ENCODE measurements around the gene ADAP2. TPM values are rescaled to one million over a fixed set of nuclear protein-coding genes. Genes with fewer than 3 reads are reported as not detected.

ADAP2 gene
- polyA plus RNA-seq, 3 donors = 36.1 to 142 (median 39.8) TPM

- H3K9me3 ChIP-seq (replicated peaks in 1 of 2; ENCODE audit: control insufficient read depth in 1 of 2, insufficient read depth in 1 of 2, low read length in 2 of 2) = no peaks in the 10 kb centered on the region
- H3K36me3 ChIP-seq (replicated peaks in 1 of 2; ENCODE audit: control insufficient read depth in 1 of 2, insufficient read depth in 2 of 2, low read length in 2 of 2) = peaks cover 9 to 18% of the 10 kb centered on the region in 2 donors
- peak overlapping the region; percentile 88 to 92 for H3K4me3 Mint-ChIP-seq
- H3K4me1 Mint-ChIP-seq = peaks cover 32% of the 10 kb centered on the region
- peaks cover 16 to 33% of the 10 kb centered on the region in 2 donors for H3K36me3 Mint-ChIP-seq
- H3K4me2 ChIP-seq (replicated peaks; ENCODE audit: extremely low read depth, low read length, poor library complexity, severe bottlenecking) = peak overlapping the region; percentile 96
- peaks cover 16 to 22% (median 18%) of the 10 kb centered on the region in 3 donors for H3K27me3 Mint-ChIP-seq (ENCODE audit: low read depth in 3 of 3)
- TF ChIP-seq, protein P1, sequence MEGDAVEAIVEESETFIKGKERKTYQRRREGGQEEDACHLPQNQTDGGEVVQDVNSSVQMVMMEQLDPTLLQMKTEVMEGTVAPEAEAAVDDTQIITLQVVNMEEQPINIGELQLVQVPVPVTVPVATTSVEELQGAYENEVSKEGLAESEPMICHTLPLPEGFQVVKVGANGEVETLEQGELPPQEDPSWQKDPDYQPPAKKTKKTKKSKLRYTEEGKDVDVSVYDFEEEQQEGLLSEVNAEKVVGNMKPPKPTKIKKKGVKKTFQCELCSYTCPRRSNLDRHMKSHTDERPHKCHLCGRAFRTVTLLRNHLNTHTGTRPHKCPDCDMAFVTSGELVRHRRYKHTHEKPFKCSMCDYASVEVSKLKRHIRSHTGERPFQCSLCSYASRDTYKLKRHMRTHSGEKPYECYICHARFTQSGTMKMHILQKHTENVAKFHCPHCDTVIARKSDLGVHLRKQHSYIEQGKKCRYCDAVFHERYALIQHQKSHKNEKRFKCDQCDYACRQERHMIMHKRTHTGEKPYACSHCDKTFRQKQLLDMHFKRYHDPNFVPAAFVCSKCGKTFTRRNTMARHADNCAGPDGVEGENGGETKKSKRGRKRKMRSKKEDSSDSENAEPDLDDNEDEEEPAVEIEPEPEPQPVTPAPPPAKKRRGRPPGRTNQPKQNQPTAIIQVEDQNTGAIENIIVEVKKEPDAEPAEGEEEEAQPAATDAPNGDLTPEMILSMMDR (IDR thresholded peaks at IDR 0.05) = no peak
- WGBS (ENCODE audit: insufficient coverage) = no CpG with 5 or more reads among the region's 11 CpGs
- no peaks in the 10 kb centered on the region for H3K27me3 ChIP-seq (ENCODE audit: control insufficient read depth in 2 of 2, insufficient read depth in 2 of 2, low read length in 2 of 2)
- H3K4me3 ChIP-seq (replicated peaks in 1 of 3; ENCODE audit: low read depth in 2 of 3, low read length in 3 of 3) = peak overlapping the region; percentile 59 to 90 (median 83)
- H3K9me3 Mint-ChIP-seq = no peaks in the 10 kb centered on the region
- peaks cover 21% of the 10 kb centered on the region for H4K20me1 ChIP-seq (ENCODE audit: insufficient read depth, low read length)
- intact Hi-C loops (cut with micrococcal nuclease) = loop anchor here (5.0 to 10.0 kb wide), 2 partner anchors 51 to 54 kb away; partner anchors contain the start of gene RNF135 (in 2 of the 2)
- peak overlapping the region in 1 of 2 donors; percentile 72 for H3K27ac ChIP-seq (ENCODE audit: low read depth in 1 of 2, low read length in 2 of 2)
- DNase-seq = peak in 1 of 3 donors; percentile 32
- peaks cover 17% of the 10 kb centered on the region for H3K79me2 ChIP-seq (ENCODE audit: insufficient read depth, low read length)
- peak overlapping the region; percentile 75 for H3K9ac ChIP-seq (ENCODE audit: insufficient read depth, low read length, poor library complexity, severe bottlenecking)
- peaks cover 15 to 39% of the 10 kb centered on the region in 2 donors for H3K4me1 ChIP-seq (ENCODE audit: control insufficient read depth in 1 of 2, insufficient read depth in 2 of 2, low read length in 2 of 2)
- H3K27ac Mint-ChIP-seq = peak overlapping the region in 6 of 7 donors; percentile 72 to 92 (median 86)
- H2AFZ ChIP-seq (ENCODE audit: insufficient read depth, low read depth, low read length, poor library complexity, severe bottlenecking) = peak overlapping the region; percentile 87
Measured at GRCh38 chr17:30920683-30921543, 832 bp upstream of the ADAP2 start.

DNA sequence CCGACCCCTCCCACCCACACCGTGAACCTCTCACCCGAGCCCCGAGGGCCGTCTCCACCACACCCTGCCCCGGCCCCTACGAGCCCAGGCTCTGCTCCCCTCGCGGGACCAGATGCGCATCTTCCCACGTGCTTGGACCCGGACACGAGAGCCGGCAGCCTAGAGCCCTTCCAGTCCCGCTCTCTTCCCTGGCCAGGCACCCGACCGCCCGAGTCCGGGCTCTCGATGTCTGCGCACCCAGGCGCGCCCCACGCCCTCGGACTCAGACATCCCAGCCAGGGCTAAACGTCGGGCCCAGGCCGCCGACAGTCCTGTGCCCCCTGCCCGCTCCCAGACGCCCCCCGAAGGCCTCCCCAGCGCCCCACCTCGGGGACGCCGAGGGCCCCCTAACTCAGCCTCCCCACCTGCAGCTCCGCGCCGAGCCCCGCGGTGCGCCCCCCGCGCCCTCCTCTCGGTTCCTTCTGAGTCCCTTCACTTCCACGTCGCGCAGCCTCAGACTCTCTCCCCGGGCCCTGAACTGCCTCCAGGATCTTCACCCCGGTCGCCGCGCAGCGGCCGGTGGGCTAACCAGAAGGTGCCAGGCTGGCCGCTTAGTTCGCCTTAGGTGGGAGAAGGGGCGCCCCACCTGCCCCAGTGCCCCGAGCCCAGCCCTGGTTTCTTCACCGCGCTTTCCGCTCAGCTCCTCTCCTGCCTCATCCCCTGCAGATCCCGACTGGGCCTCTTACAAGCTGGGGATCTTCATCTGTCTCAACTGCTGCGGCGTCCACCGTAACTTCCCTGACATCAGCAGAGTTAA lies 688 bp downstream of the ADAP2 start:
- peak overlapping the region; percentile 75 for H3K9ac ChIP-seq (ENCODE audit: insufficient read depth, low read length, poor library complexity, severe bottlenecking)
- Mint-ChIP-seq H3K4me1 (peaks cover 41% of the 10 kb centered on the region), H3K4me3 (peak overlapping the region; percentile 94 to 95), H3K9me3 (no peaks in the 10 kb centered on the region), H3K36me3 (peaks cover 29 to 48% of the 10 kb centered on the region in 2 donors), H3K27ac (peak overlapping the region; percentile 43 to 86 (median 71)), H3K27me3 (ENCODE audit: low read depth in 3 of 3) (peaks cover 15 to 23% (median 16%) of the 10 kb centered on the region in 3 donors)
- H2AFZ ChIP-seq (ENCODE audit: insufficient read depth, low read depth, low read length, poor library complexity, severe bottlenecking) = peak overlapping the region; percentile 87
- 3% methylated on average over 63 of the region's 66 CpGs for WGBS (ENCODE audit: insufficient coverage)
- H4K20me1 ChIP-seq (ENCODE audit: insufficient read depth, low read length) = peaks cover 33% of the 10 kb centered on the region
- peak overlapping the region; percentile 96 for H3K4me2 ChIP-seq (replicated peaks; ENCODE audit: extremely low read depth, low read length, poor library complexity, severe bottlenecking)
- peak overlapping the region in 1 of 2 donors; percentile 72 for H3K27ac ChIP-seq (ENCODE audit: low read depth in 1 of 2, low read length in 2 of 2)
- peaks cover 25 to 50% of the 10 kb centered on the region in 2 donors for H3K4me1 ChIP-seq (ENCODE audit: control insufficient read depth in 1 of 2, insufficient read depth in 2 of 2, low read length in 2 of 2)
- H3K4me3 ChIP-seq (replicated peaks in 1 of 3; ENCODE audit: low read depth in 2 of 3, low read length in 3 of 3) = peak overlapping the region; percentile 59 to 90 (median 83)
- H3K9me3 ChIP-seq (replicated peaks in 1 of 2; ENCODE audit: control insufficient read depth in 1 of 2, insufficient read depth in 1 of 2, low read length in 2 of 2) = no peaks in the 10 kb centered on the region
- DNase-seq = peak in 1 of 3 donors; percentile 16
- intact Hi-C loops (cut with micrococcal nuclease) = loop anchor here (5.0 to 10.0 kb wide), 2 partner anchors 50 to 52 kb away; partner anchors contain the start of gene RNF135 (in 2 of the 2)
- TF ChIP-seq, protein P1 (IDR thresholded peaks at IDR 0.05) = no peak
- H3K36me3 ChIP-seq (replicated peaks in 1 of 2; ENCODE audit: control insufficient read depth in 1 of 2, insufficient read depth in 2 of 2, low read length in 2 of 2) = peaks cover 21 to 34% of the 10 kb centered on the region in 2 donors
- peaks cover 17% of the 10 kb centered on the region for H3K79me2 ChIP-seq (ENCODE audit: insufficient read depth, low read length)
- H3K27me3 ChIP-seq (ENCODE audit: control insufficient read depth in 2 of 2, insufficient read depth in 2 of 2, low read length in 2 of 2) = no peaks in the 10 kb centered on the region

Data from CD14-positive monocyte (primary cell).